ENCODE data around the gene PKD2.

The PKD2 gene

DNA sequence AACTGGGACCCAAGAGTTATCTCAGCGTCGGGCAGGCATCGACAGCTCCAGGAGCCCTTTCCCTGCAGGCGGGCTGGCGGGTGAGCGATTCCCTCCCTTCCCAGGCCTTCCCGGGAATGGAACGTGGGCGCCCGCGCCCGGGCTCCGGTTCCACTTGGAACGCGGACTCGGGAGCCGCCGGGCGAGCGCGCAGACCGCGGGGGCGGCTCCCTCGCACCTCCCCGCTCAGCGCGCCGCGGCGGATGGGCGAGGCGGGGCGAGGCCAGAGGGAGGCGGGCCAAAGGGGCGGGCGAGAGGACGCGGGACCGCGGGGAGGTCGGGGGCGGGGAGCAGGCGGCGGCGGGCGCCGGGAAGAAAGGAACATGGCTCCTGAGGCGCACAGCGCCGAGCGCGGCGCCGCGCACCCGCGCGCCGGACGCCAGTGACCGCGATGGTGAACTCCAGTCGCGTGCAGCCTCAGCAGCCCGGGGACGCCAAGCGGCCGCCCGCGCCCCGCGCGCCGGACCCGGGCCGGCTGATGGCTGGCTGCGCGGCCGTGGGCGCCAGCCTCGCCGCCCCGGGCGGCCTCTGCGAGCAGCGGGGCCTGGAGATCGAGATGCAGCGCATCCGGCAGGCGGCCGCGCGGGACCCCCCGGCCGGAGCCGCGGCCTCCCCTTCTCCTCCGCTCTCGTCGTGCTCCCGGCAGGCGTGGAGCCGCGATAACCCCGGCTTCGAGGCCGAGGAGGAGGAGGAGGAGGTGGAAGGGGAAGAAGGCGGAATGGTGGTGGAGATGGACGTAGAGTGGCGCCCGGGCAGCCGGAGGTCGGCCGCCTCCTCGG lies at the start of gene PKD2:
Gene PKD2 (plus strand): TSS at position 332 of the 818 bp plus-strand sequence. CDS start 99 bp downstream, at position 431.
- no peak for FAIRE-seq

DNA sequence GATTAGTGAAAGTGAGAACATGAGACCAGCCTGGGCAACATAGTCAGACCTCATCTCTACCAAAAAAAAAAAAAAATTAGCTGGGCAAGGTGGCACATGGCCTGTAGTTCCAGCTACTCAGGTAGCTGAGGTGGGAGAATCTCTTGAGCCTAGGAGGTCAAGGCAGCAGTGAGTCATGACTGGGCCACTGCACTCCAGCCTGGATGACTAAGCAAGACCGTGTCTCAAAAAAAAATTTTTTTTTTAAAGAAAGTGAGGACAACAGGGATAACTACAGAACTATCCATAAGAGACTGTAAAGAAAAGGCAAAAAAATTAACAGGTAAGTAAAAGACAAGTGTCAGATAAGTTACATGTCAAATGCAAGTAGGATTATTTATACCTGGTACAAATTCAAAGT lies 45.4 kb upstream of the PKD2 start:
- no peak for FAIRE-seq

DNA sequence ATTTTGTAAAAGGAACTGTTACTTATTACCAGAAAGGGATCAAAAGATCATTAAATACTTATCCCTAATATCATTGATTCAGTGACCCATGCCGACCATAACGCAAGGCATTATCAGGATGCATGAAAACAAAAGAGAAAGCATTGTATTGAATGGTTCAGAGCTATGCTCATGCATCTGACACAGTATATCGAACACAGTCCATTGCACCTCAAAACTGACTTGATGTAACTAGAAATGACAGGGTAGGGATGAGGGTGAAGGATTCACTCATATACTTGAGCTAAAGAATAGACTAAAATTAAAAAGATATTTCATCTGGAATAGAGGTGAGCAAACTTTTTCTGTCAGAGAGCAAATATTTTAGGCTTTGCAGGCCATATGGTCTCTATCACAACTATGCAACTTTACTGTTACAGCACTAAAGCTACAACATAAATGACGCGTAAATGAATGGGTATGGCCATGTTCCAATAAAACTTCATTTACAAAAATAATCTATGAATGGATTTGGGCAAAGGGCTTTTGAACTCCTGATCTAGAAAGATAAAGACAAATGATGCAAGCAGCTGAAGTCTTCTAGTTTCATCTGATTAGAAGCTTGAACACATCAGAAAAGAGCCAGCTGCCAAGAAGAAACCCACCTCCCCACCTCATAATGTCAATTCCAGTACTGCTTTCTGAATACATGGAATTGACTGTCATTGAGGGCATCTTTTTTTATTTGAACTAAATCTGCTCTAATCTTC lies 44.9 kb upstream of the PKD2 start:
- no peak for FAIRE-seq

DNA sequence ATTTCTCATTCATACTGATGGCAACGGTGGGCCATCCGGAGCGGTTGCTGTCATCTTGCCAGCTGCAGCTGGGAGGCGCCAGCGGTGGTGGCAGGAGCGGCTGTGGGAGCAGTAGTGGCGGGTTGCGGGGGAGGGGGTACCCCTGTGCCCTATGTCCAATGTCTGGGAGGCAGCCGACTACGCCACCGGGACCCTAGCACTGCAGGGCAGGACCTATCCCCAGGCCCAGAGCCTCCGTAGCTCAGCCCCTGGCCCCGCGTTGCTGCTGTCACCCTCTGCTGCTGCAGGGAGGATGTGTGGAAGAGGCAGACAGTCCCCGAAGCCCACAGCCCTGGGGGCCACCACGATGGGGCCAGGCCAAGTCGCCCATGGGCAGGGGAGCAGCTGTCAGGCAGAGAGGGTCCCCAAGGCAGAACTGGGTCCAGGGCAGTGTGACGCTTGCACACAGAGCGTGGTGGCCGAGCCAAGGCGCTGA lies 41.9 kb upstream of the PKD2 start:
- no peak for FAIRE-seq

DNA sequence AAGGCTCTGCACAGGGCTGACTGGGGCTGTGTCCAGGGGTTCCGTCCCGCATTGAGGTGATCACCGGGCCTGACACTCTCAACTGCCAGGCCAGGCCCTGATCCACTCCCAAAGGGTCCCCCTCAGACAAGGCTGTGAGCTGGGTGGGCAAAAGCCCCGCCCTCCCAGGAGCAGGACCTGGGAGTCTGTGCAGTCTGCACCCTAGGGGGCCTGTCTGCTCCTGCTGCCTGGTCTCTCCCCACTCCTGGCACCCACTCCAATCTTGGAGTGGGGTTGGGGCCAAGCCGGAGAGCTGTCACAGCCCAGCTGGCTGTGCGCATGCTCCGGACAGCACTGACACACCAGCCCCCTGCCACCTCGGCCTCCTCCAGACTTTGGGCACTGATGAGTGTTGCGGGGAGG lies 41.3 kb upstream of the PKD2 start:
- no peak for FAIRE-seq

DNA sequence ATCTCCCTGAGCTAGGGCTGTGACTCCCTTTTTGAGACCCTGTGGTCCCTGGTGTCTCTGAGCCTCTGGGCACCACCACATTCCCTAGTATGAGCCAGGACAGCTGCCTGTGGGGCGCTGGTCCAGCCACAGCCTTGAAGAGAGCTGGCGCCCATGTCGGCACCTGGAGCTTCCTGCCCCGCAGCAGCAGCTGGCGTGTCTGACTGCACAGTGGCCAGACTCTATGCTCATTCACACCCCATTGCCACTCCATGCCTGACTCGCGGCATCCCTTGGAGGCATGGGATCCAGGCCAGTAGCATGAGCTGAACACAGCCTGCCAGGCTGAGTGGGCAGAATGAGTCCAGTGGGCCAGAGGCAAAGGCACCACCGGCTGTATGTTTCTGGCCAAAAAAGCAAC lies 40.2 kb upstream of the PKD2 start:
- no peak for FAIRE-seq

DNA sequence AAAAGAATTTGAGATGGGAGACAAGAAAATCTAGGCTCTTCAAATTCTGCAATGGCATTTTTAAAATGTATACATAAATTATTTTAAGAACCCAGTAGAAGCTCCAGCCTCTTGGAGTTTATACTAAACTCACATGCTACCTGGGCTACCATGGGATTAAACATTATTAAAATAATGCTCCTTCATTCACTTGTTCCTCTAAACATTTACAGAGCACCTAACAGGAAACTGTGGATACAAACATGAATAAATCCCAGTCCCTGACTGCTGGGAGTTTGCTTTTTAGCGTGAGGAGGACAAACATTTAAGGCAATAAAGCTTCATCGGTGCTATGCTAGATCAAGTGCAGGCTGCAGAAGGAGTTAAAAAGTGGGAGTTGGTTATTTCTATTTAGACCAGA lies 37.3 kb upstream of the PKD2 start:
- no peak for FAIRE-seq

DNA sequence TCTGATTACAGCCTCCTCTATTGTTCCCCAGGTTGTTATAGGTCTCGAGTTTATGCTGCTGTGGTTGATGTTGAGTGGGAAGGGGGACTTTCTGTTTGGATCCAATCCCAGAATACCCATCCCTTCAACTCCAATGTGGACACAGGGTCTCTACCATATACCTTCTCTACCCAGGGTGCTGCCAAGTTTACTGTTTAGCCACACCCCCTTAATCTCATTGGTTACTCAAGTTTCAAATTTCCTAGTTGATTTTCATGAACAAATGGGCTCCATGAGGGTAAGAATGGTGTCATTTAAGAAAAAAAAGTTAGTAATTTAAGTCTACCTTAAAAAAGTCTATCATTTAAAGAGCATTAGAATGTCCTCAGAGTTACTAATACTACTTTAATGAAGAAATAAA lies 35.6 kb upstream of the PKD2 start:
- no peak for FAIRE-seq

DNA sequence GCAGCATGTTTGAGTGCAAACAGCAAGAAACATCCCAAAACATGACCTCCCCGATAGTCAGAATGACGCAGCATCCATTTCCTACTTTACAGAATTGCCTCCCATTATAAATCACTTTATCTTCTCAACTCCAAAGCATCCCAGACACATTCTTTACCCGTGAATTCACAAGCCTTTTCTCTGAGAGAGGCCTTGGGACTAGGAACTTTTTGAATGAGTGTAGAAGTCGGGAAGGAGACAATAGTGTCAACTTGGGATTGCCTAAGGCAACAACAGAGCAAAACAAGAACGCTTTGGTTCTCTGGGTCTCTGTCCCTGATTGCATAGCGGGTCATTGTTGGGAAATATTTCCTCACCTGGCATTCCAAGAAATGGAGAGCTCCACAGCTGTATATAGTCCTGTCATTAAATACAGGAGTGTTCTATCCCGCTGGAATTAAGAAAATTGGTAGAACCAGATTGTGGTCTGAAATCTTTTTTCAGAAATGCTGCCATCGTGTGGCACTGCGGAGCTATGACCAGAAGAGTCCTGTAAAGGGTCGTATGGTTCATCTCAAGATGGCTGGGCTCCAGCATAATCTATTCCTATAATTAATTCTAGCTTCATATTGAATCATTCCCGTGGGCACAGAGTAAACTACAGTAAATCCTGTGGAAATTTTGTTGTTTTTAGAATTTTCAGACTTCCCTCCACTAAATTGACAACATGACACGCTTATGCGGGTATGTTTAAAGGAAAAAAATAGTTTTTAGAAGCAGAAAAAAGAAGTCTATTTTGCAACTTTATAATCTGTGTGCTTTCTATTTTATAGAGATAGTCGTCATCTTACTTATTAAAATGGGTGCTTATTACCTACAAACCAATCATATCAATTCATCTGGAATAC lies 33.9 kb upstream of the PKD2 start:
- FAIRE-seq, result peak; percentile 87

DNA sequence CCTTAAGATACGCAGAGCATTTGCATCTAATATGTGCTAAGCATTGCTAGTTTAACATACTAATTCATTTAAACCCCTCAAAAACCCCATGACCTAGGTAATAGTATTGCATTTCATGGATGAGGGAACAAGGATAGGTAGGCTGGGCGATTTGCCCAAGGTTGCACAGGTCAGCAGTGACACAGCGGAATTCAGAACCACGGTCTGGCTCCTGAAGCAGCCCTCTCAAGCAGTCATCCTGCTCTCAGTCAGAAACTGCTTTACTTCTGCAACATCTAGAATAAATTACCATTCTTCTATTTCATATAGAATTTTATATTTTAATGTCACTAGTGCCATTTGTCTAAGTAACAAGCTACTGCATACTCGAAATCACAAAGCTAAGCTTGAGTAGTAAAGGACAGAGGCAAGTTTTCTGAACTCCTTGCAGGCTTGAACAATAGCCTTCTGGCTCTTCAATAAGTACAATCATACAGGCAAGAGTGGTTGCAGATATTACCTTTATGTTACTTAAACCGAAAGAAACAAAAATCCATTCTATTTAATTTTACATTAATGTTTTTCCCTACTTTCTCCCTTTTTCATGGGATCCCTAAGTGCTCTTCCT lies 32.5 kb upstream of the PKD2 start:
- no peak for FAIRE-seq

DNA sequence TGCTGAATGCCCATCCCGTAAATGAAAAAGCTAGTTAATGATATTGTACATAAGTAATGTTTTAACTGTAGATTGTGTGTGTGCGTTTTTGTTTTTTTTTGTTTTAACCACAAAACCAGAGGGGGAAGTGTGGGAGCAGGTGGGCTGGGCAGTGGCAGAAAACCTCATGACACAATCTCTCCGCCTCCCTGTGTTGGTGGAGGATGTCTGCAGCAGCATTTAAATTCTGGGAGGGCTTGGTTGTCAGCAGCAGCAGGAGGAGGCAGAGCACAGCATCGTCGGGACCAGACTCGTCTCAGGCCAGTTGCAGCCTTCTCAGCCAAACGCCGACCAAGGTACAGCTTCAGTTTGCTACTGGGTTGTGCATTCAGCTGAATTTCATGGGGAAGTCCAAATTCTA lies 32.0 kb upstream of the PKD2 start, which contains the start of gene SPP1:
Gene SPP1 (plus strand): TSS at position 249 of the 400 bp plus-strand sequence. CDS start 1,182 bp downstream, outside the sequence.
- FAIRE-seq, result no peak

DNA sequence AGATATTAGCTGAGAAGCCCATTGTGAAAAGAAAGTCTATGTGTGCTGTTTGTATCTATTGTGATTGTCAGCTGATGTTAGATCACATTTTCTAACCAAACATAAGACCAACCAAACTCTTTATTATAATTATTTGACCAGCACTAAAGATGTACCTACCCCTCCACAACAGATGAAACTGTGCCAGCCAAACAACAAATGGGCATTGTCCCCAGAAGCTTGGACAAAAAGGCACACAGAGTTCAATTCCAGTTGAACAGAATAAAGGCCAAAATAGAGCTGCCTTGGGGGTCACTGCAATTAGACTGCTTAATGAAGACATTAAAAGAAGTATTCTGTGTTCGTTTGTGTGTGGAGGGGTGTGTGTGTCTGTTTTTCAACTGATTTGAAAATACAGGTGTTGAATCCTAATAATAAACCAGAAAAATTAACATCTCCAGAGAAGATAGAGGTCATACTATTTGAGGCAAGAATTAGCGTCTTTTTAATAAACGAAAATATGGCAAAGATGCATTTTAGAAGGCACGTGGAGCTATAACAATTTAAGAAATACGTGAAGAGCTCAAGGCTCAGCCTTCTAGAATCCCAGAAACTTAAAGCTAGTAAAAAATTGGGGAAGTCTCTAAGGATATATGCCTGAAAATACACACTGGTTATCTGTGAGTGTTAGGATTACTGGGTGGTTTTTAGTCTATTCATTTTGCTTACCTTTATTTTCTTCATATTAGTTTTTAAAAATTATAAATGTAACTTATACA lies 29.7 kb upstream of the PKD2 start:
- FAIRE-seq, result no peak

DNA sequence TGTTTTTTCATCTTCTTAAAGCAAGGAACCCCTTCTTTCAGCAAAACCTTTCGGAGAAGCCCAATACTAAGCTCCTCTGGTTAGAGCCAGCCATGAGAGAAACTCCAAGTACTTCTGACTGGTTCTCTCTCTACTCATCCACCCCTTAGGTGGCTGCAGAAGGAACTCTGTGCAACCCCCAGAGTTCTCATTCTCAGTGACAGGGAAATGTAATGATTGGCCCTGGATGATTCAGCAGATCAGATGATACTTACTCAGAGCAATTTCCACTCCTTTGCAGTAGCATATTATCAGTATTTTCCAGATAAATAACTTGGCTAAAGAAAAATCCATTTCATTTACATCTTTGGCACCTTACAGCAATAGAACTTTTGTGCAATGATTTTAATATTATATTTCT lies 28.8 kb upstream of the PKD2 start:
- no peak for FAIRE-seq

DNA sequence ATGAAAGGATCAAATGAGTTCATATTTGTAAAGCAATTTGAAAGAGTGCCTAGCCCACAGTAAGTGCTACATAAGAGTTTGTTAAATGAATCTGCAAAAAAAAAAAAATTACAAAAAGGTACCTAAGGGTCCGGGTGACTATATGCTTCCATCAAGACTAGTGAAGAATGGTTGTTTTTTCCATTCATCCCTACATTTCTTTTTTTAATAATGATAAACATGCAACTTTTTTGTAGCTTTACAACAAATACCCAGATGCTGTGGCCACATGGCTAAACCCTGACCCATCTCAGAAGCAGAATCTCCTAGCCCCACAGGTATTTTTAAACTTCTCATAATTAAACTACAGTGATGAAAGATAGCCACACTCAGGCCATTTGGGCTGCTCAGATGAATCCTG lies 27.6 kb upstream of the PKD2 start:
- no peak for FAIRE-seq

DNA sequence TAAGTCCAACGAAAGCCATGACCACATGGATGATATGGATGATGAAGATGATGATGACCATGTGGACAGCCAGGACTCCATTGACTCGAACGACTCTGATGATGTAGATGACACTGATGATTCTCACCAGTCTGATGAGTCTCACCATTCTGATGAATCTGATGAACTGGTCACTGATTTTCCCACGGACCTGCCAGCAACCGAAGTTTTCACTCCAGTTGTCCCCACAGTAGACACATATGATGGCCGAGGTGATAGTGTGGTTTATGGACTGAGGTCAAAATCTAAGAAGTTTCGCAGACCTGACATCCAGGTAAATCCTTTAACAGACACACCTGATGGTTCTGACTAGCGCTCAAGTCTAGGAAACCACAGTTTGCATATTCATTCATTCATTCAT lies 25.9 kb upstream of the PKD2 start:
- no peak for FAIRE-seq

DNA sequence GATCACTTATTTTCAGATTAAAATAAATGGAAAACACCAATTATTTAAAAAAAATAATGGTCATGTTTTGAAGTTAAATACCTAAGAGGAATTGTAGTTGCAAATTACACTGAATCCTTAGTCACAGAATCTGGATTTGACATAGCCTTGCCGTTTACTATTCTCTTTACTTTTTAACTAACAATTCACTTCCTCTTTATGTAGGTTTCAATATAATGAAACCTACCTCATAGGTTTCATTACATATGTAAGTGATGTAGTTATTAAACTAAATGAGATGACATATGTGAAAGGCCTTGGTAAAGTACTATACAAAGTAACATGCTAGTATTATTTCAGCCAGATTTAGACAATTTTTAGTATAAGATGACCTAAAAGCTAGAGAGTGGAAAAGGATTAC lies 25.4 kb upstream of the PKD2 start:
- FAIRE-seq, result no peak

DNA sequence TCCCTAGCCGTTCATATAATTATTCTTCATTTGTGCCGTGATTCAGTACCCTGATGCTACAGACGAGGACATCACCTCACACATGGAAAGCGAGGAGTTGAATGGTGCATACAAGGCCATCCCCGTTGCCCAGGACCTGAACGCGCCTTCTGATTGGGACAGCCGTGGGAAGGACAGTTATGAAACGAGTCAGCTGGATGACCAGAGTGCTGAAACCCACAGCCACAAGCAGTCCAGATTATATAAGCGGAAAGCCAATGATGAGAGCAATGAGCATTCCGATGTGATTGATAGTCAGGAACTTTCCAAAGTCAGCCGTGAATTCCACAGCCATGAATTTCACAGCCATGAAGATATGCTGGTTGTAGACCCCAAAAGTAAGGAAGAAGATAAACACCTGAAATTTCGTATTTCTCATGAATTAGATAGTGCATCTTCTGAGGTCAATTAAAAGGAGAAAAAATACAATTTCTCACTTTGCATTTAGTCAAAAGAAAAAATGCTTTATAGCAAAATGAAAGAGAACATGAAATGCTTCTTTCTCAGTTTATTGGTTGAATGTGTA lies 24.9 kb upstream of the PKD2 start:
- no peak for FAIRE-seq

DNA sequence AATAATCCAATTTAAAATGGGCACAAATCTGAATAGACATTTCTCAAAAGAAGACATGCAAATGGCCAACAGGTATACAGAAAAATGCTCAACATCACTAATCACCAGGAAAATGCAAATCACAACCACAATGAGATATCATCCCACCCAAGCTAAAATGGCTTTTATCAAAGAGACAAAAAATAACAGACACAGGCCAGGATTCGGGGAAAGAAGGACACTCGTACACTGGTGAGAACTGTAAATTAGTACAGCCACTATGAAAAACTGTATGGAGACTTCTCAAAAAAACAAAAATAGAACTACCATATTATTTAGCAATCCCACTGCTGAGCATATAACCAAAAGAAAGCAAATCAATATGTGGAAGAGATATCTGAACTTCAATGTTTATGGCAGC lies 23.4 kb upstream of the PKD2 start:
- no peak for FAIRE-seq

DNA sequence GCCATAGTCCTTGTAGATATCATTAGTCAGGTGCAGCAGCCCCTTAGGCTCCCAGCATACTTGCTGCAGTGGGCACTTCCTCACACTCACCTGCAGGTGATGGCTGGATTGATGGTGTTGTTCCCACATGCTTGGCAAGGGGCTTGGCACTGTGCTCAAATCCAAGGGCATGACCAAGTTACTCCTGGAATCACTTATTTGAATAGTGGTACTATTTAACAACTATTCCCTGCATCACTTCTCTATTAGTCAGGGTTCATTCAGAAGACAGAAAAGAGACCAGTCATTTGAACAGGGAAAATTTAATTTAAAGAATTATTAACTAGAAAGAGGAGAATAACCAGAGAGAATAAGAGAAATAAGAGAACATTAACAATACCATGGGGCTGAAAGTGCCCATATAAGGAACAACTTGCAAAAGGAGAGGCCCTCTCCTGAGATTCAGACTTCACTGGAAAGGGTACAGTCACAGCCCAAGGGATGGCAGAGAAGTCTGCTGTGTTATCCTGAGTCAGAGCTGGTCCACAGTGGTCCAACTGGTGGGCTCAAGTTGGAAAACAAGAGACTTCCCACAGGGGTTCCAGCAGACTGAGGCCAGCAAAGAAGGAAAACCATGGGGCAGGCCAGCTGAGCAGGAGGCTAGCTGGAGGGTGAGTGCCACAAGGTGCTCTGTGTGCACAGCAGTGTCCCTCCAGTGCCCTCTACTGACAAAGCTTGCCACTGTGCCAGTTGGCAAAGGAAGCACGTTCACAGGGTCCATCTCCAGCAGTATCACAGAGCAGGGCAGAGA lies 22.1 kb upstream of the PKD2 start:
- FAIRE-seq, result no peak

DNA sequence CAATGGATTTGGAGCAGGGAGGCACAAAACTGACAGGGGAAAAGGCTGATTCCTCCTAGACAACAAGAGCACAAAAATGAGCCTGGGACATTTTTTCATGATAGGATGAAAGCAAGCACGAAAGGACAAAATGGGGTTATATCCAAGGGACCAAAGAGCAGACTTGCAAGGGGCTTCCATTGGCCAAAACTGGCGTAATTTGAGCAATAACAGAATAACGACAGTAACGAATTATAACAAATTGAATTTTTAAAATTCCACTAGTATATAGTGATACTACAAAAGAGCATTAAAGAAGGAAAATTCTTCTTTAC lies 21.6 kb upstream of the PKD2 start:
- no peak for FAIRE-seq

DNA sequence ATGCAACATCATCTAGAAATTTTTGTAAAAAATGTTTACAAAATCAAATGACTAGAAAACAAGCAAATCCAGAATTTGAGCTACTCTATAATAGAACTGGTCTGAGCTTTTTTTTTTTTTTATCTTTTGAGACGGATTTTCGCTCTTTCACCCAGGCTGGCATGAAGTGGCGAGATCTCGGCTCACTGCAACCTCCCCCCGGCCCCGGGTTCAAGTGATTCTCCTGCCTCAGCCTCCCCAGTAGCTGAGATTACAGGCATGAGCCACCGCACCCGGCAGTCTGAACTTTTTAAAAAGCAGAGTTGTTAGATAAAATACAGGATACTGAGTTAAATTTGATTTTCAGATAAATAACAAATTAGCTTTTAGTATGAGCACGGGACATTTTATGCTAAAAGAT lies 20.9 kb upstream of the PKD2 start:
- no peak for FAIRE-seq

Measured in G401.6 (cell line).